Astrocyte (in vitro differentiated cells and primary cell): ENCODE measurements around the gene VPS13D.

Experiments
- CTCF ChIP-seq: IDR thresholded peaks from 2 replicates; pipeline ENCODE4 v1.5.1; 2011; ENCODE audit warnings: low read depth, mild to moderate bottlenecking, inconsistent platforms, low read length, moderate library complexity; ENCODE audit not compliant: insufficient read depth
- EZH2 ChIP-seq: IDR thresholded peaks from 2 replicates; pipeline ENCODE4 v1.6.1; 2012; ENCODE audit warnings: mild to moderate bottlenecking, low read length, inconsistent platforms; ENCODE audit not compliant: insufficient read depth

- TF ChIP-seq CTCF (no peak), EZH2 (no peak)
Observed at GRCh38 chr1:12437629-12438028, 207.8 kb downstream of the VPS13D start.
